ENCODE results near the gene CASD1. TPM values are rescaled to one million over a fixed set of nuclear protein-coding genes. Genes with fewer than 3 reads are reported as not detected.

The CASD1 gene
- total and polyA plus RNA-seq, 2 of the 4 experiments (the other 2 are of a cell fraction) = 4.0 to 4.5 TPM

DNA sequence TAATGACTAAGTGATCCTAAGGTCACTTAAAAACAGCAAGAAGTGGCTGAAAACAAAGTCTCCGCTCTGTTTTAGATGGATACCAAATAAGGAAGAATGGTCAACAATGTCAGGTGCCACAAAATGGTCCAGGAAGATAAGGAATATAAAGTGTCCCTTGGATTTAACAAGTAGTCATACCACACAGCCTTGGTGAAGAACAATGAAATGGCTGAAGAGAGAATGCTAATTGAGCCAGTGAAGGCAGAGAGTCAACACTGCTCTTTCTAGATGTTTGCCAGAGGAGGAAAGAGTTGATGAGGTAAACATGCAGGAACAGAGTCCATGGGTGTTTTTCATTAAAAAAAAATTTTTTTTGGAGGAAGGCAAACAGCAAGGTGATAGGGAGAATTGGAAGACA is 2.1 kb upstream of the CASD1 start:
- intact Hi-C loops (cut with micrococcal nuclease) = no loop called here
- DNase-seq (no peak), ATAC-seq (ENCODE audit: low read depth) (no peak)
- Histone ChIP-seq H3K9ac (ENCODE audit: low read depth, low read length) (no peak overlapping the region), H2BK5ac (ENCODE audit: low read depth, low read length, poor library complexity, severe bottlenecking) (no peak overlapping the region), H3K18ac (ENCODE audit: low read depth, low read length) (no peak overlapping the region), H3K4me2 (ENCODE audit: low read depth, low read length) (no peak overlapping the region), H4K91ac (ENCODE audit: insufficient read depth, low read depth, low read length) (no peak overlapping the region), H2BK120ac (ENCODE audit: low read depth, low read length) (no peak overlapping the region), H2BK20ac (ENCODE audit: low read depth, low read length) (no peak overlapping the region), H3K27ac (ENCODE audit: insufficient read depth, low read length) (no peak overlapping the region), H2BK15ac (ENCODE audit: low read depth, low read length) (no peak overlapping the region), H3K4me3 (ENCODE audit: insufficient read depth, low read depth, low read length) (no peak overlapping the region), H3K9me3 (ENCODE audit: control insufficient read depth, insufficient read depth, low read length) (no peaks in the 10 kb centered on the region), H3K56ac (ENCODE audit: extremely low read depth, insufficient read depth, low read length) (no peak overlapping the region), H2AK9ac (replicated peaks; ENCODE audit: low read depth, low read length, poor library complexity) (no peak overlapping the region), H2AK5ac (ENCODE audit: low read depth, low read length) (no peak overlapping the region), H4K8ac (ENCODE audit: low read depth in 2 of 2, low read length in 2 of 2) (no peak overlapping the region), H3K14ac (replicated peaks; ENCODE audit: low read depth, low read length) (no peak overlapping the region), H3K9me1 (ENCODE audit: insufficient read depth, low read length) (0 out of 2 replicates have a peak, but pooled peaks cover 5% of the 10 kb centered on the region), H4K20me1 (ENCODE audit: insufficient read depth, low read length) (no peaks in the 10 kb centered on the region), H3K4ac (ENCODE audit: low read depth, low read length) (no peak overlapping the region), H2AFZ (replicated peaks; ENCODE audit: low read length, poor library complexity) (no peak overlapping the region), H3K23ac (ENCODE audit: low read depth, low read length) (no peak overlapping the region), H3K27me3 (ENCODE audit: control insufficient read depth, insufficient read depth, low read length) (0 out of 2 replicates have a peak, but pooled peaks cover 4% of the 10 kb centered on the region), H3K79me1 (ENCODE audit: low read depth in 1 of 2, low read length in 2 of 2) (peaks cover 14 to 15% of the 10 kb centered on the region in 2 experiments; a peak in 3 of 4 replicates), H3K36me3 (ENCODE audit: control insufficient read depth, insufficient read depth, low read length) (no peaks in the 10 kb centered on the region), H3K4me1 (ENCODE audit: control insufficient read depth, insufficient read depth, low read length) (peaks cover 3% of the 10 kb centered on the region), H4K5ac (ENCODE audit: low read depth, low read length) (no peak overlapping the region)
- ChIA-PET CTCF (no interaction called here), POLR2A (ENCODE audit: unreplicated experiment) (no interaction called here)
- dilution Hi-C loops (cut with HindIII; ENCODE audit: low sequenced_read_pairs, unreplicated experiment) = no loop called here
- in situ Hi-C loops (cut with MboI; ENCODE audit: low sequenced_read_pairs) = no loop called here
- 83% methylated on average over 1 of the region's 1 CpG; no CpG with 5 or more reads in 1 of the 2 experiments for WGBS, 2 experiments (ENCODE audit: extremely low coverage in 2 of 2, insufficient read length in 1 of 2)
- no peak for TF ChIP-seq RAD21 (IDR thresholded peaks at IDR 0.05; ENCODE audit: low read length)
- TF ChIP-seq BHLHE40 (IDR thresholded peaks at IDR 0.05; ENCODE audit: low read depth, low read length) = no peak
- BruUV-seq (replicated peaks) = no TSS peak
